Thoracic aorta (tissue), 2 donors: ENCODE measurements around the gene WNT7B. TPM values are rescaled to one million over a fixed set of nuclear protein-coding genes. Genes with fewer than 3 reads are reported as not detected.

Source experiments
- ATAC-seq: fragments of 150-250 bp; one replicate; pipeline ENCODE4 v1.8.0; 2017; ENCODE audit warnings: low read depth; ENCODE audit not compliant: insufficient number of reproducible peaks, low FRiP score
- DNase-seq: peaks from one replicate; pipeline ENCODE4 v3.0.0-alpha.2; 2020; ENCODE audit warnings: low spot score
- H3K27ac ChIP-seq, 2 donors: fragments of 200-600 bp; sonication (generic); 1 replicate in 1 of 2; 2 replicates in 1 of 2; pipeline ENCODE4 v1.5.1; 2016; ENCODE audit warnings: mild to moderate bottlenecking in 2 of 2, moderate library complexity in 2 of 2
- H3K27me3 ChIP-seq: fragments of 200-600 bp; sonication (generic); replicated peaks from 2 replicates; pipeline ENCODE4 v1.6.0; 2016; ENCODE audit warnings: mild to moderate bottlenecking; ENCODE audit not compliant: insufficient read depth
- H3K36me3 ChIP-seq: fragments of 200-600 bp; sonication (generic); one replicate; pipeline ENCODE4 v1.5.1; 2016
- H3K4me1 ChIP-seq, 2 donors: fragments of 200-600 bp; sonication (generic); 1 replicate in 1 of 2; 2 replicates in 1 of 2; pipeline versions ENCODE4 v1.5.1 to v1.6.0; 2016; ENCODE audit warnings: low read depth in 2 of 2, mild to moderate bottlenecking in 1 of 2; ENCODE audit not compliant: control insufficient read depth in 1 of 2
- H3K4me3 ChIP-seq: fragments of 200-600 bp; sonication (generic); 2 replicates; pipeline ENCODE4 v1.5.1; 2016; ENCODE audit warnings: mild to moderate bottlenecking
- H3K9me3 ChIP-seq: fragments of 200-600 bp; sonication (generic); 2 replicates; pipeline ENCODE4 v1.5.1; 2016
- total RNA-seq, 2 donors: library from RNA; depleted of rRNA; stranded (reverse); fragments of >200 nt; gene quantifications; one replicate each; pipeline versions ENCODE4 v1.1.0 to v1.2.3, GENCODE V29; 2016
- TF ChIP-seq, protein P1 (sequence below): fragments of 200-600 bp; sonication (generic); IDR thresholded peaks from one replicate; pipeline ENCODE4 v1.5.1; 2019; ENCODE audit warnings: antibody characterized with exemption

The WNT7B gene
- total RNA-seq, 2 donors from 2014 or later, result not detected

DNA sequence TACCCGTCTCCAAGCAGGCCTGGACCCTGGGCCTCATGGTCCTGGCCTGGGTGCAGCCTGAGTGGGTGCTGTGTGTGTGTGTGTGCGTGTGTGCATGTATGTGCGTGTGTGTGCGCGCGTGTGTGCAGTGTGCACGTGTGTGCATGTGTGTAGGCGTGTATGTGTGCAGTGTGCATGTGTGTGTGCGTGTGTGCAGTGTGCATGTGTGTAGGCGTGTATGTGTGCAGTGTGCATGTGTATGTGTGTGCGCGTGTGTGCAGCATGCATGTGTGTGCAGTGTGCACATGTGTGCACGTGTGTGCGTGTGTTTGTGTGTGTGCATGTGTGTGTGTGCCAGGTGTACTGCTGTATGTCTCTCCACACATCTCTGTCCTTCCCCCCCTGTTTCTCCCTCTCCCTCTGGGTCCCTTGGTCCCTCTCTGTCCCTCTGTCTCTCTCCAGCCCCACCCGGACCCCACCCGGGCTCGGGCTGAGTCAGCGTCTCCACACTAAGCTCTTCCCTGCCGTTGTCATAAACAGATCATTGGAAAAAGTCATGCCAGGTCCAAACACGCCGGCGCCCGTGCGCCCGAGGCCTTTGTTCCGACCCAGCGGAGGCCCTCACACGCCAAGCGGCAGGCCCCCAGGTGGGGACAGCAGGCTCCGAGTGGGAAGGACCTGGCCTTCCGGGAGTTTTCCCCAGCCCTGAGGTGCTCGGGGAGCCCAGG lies 34.0 kb downstream of the WNT7B start:
- ATAC-seq, result no peak
- H3K9me3 ChIP-seq, result no peaks in the 10 kb centered on the region
- no peak overlapping the region for H3K27ac ChIP-seq
- DNase-seq, result no peak
- no peaks in the 10 kb centered on the region for H3K4me1 ChIP-seq
- TF ChIP-seq, protein P1, sequence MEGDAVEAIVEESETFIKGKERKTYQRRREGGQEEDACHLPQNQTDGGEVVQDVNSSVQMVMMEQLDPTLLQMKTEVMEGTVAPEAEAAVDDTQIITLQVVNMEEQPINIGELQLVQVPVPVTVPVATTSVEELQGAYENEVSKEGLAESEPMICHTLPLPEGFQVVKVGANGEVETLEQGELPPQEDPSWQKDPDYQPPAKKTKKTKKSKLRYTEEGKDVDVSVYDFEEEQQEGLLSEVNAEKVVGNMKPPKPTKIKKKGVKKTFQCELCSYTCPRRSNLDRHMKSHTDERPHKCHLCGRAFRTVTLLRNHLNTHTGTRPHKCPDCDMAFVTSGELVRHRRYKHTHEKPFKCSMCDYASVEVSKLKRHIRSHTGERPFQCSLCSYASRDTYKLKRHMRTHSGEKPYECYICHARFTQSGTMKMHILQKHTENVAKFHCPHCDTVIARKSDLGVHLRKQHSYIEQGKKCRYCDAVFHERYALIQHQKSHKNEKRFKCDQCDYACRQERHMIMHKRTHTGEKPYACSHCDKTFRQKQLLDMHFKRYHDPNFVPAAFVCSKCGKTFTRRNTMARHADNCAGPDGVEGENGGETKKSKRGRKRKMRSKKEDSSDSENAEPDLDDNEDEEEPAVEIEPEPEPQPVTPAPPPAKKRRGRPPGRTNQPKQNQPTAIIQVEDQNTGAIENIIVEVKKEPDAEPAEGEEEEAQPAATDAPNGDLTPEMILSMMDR, result no peak
- no peak overlapping the region for H3K4me3 ChIP-seq
- no peaks in the 10 kb centered on the region for H3K27me3 ChIP-seq
- no peaks in the 10 kb centered on the region for H3K36me3 ChIP-seq

DNA sequence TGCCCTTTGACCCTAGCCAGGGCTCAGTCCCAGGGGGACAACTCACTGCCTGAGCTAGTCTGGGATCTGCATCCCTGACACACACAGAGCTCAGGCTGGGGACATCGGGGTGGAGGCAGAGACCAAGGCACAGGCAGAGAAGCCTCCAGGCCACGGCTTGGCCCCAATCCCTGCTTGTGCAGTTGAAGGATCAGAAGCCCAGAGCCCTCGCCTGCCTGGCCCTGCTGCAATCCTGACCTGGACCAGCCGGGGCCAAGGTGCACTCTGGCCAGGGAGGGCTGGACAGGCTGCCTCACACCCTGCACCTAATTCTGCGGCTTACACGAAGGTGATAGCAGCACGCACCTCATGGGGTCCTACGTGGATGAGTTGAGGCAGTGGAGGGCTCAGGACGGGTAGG lies 34.6 kb downstream of the WNT7B start:
- H3K36me3 ChIP-seq, result no peaks in the 10 kb centered on the region
- H3K4me3 ChIP-seq, result no peak overlapping the region
- H3K27ac ChIP-seq, result no peak overlapping the region
- H3K9me3 ChIP-seq, result no peaks in the 10 kb centered on the region
- no peaks in the 10 kb centered on the region for H3K27me3 ChIP-seq
- TF ChIP-seq, protein P1, result no peak
- H3K4me1 ChIP-seq, result no peaks in the 10 kb centered on the region
- DNase-seq, result no peak
- ATAC-seq, result no peak

DNA sequence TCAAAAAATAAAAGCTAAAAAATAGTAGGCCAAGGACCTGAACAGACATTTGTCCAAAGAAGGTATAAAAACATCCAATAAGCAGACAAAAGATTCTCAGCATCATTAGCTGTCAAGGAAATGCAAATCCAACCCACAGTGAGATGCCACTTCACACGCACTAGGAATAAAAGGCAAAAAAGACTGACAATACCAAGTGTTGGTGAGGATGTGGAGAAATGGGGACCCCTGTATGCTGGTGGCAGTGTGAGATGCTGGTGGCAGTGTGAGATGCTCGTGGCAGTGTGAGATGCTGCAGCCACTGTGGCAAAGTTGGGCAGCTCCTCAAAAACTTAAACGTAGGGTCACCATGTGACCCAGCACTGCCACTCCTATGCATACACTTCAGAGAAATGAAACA lies 38.0 kb downstream of the WNT7B start:
- ATAC-seq (no peak), DNase-seq (no peak)
- no peaks in the 10 kb centered on the region for H3K36me3 ChIP-seq
- TF ChIP-seq, protein P1, result no peak
- H3K4me3 ChIP-seq, result no peak overlapping the region
- no peaks in the 10 kb centered on the region for H3K27me3 ChIP-seq
- H3K27ac ChIP-seq, result no peak overlapping the region
- H3K4me1 ChIP-seq, result peaks cover 0 to 13% of the 10 kb centered on the region in 2 donors
- no peaks in the 10 kb centered on the region for H3K9me3 ChIP-seq

DNA sequence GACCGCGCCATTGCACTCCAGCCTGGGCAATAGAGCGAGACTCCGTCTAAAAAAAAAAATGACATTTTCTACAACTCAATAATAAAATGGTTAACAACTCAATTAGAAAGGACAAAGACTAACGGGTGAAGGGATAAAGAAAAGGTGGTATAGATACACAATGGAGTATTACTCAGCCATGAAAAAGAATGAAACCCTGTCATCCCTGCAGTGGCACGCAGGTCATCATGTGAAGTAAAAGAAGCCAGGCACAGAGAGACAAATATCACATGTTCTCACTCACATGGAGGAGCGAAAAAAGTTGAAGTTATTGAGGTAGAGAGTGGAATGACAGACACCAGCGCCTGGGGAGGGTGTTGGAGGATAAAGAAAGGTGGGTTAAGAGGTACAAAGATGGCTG lies 39.0 kb downstream of the WNT7B start:
- no peak overlapping the region for H3K4me3 ChIP-seq
- ATAC-seq, result no peak
- TF ChIP-seq, protein P1, result no peak
- H3K27ac ChIP-seq, result no peak overlapping the region
- no peaks in the 10 kb centered on the region for H3K36me3 ChIP-seq
- H3K4me1 ChIP-seq, result peaks cover 0 to 13% of the 10 kb centered on the region in 2 donors
- no peak for DNase-seq
- H3K27me3 ChIP-seq, result no peaks in the 10 kb centered on the region
- no peaks in the 10 kb centered on the region for H3K9me3 ChIP-seq

DNA sequence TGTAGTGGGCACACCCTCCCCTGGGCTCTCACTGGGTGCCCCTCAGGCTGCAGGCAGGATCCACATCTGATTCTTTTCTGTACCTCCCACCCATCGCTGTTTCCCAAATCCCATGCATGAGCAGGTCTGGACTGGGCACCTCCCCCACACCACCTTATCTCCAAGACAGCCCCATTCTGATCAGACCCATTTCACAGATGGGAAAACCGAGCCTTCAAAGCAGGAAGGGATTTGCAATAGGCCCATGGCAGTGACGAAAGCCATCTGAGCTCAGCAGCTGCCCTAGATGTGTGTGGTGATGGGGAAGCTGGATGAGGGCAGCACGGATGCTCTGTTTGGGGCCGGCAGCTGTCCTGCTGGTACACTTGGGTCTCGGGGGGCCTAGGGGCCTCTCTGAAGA lies 41.4 kb downstream of the WNT7B start:
- no peaks in the 10 kb centered on the region for H3K27me3 ChIP-seq
- H3K4me1 ChIP-seq, result peaks cover 4 to 24% of the 10 kb centered on the region in 2 donors
- no peak for DNase-seq
- H3K27ac ChIP-seq, result no peak overlapping the region
- TF ChIP-seq, protein P1, result no peak
- no peak overlapping the region for H3K4me3 ChIP-seq
- no peak for ATAC-seq
- H3K9me3 ChIP-seq, result no peaks in the 10 kb centered on the region
- H3K36me3 ChIP-seq, result no peaks in the 10 kb centered on the region
